ENCODE data around the gene POC5. TPM values are rescaled to one million over a fixed set of nuclear protein-coding genes. Genes with fewer than 3 reads are reported as not detected.

Gene POC5
- total RNA-seq, 1 experiment from 2014 or later: 48.0 TPM

DNA sequence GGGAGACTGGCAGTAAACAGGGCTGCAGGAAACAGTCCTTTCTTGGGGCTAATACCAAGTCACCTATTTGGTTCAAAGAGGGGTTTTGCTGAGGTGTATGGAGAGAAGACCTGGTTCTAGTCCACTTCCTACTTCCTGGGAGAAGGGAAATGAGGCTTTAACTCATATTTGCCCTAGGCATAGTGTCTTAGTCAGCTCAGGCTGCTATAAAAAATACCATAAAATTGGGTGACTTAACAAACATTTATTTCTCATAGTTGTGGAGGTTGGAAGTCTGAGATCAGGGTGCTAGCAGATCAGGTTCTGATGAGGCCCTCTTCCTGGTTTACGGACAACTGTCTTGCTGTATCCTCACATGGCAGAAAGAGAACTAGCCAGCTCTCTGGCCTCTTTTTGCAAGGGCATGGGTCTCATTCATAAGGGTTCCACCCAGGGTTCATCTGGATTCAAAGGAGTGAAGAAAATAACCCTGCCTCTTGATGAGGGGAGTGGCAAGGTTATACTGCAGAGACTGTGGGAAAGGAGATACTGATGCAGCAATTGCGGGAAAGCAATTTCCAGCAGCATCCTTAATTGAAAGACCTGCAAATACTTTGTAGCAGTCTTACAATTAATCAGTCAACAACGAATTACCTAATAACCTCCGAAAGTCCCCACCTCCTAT, 65.5 kb downstream of the POC5 start:
- H3K27me3 ChIP-seq (ENCODE audit: low read length): no peaks in the 10 kb centered on the region
- no peak overlapping the region for H3K27ac ChIP-seq (ENCODE audit: low read length)
- H4K20me1 ChIP-seq (ENCODE audit: insufficient read depth, low read depth, low read length): no peaks in the 10 kb centered on the region
- H3K36me3 ChIP-seq (ENCODE audit: insufficient read depth, low read length): no peaks in the 10 kb centered on the region
- DNase-seq: no peak
- H3K9me3 ChIP-seq (ENCODE audit: low read length): no peaks in the 10 kb centered on the region
- no peaks in the 10 kb centered on the region for H3K79me2 ChIP-seq (ENCODE audit: low read length)
- no peak overlapping the region for H3K4me2 ChIP-seq (ENCODE audit: low read depth, low read length, poor library complexity, severe bottlenecking)
- no peak overlapping the region for H3K9ac ChIP-seq (ENCODE audit: low read length)
- H3K4me1 ChIP-seq (ENCODE audit: low read length): no peaks in the 10 kb centered on the region
- H2AFZ ChIP-seq (ENCODE audit: low read length): no peak overlapping the region
- no peak overlapping the region for H3K4me3 ChIP-seq (ENCODE audit: low read length)
- no peaks in the 10 kb centered on the region for H3K9me2 ChIP-seq (replicated peaks; ENCODE audit: insufficient read depth, low read length)

DNA sequence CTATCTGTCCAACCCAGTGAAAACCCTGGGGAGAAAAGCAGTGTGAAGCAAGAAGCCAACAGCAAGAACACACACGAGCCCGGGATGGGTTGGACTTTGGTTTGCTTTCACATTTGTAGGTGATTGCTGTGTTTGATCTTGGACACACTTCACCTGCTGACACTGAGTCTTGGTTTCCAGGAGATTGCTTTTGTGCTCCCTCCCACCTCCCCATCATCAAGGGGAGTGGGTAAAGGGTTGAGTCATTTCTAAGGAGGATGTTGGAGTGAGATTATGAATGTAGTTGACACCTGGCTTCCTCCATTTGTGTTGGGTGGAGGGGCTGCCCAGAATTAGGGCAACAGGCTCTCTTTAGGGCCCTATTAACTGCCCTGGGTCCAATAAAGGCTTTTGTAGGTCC, 68.5 kb downstream of the POC5 start:
- no peaks in the 10 kb centered on the region for H3K9me3 ChIP-seq (ENCODE audit: low read length)
- no peak overlapping the region for H3K9ac ChIP-seq (ENCODE audit: low read length)
- H3K4me2 ChIP-seq (ENCODE audit: low read depth, low read length, poor library complexity, severe bottlenecking): no peak overlapping the region
- no peak overlapping the region for H3K27ac ChIP-seq (ENCODE audit: low read length)
- H3K27me3 ChIP-seq (ENCODE audit: low read length): no peaks in the 10 kb centered on the region
- H3K79me2 ChIP-seq (ENCODE audit: low read length): no peaks in the 10 kb centered on the region
- H3K4me3 ChIP-seq (ENCODE audit: low read length): no peak overlapping the region
- no peak overlapping the region for H2AFZ ChIP-seq (ENCODE audit: low read length)
- no peaks in the 10 kb centered on the region for H3K36me3 ChIP-seq (ENCODE audit: insufficient read depth, low read length)
- H3K9me2 ChIP-seq (replicated peaks; ENCODE audit: insufficient read depth, low read length): no peaks in the 10 kb centered on the region
- no peaks in the 10 kb centered on the region for H4K20me1 ChIP-seq (ENCODE audit: insufficient read depth, low read depth, low read length)
- H3K4me1 ChIP-seq (ENCODE audit: low read length): no peaks in the 10 kb centered on the region
- DNase-seq: no peak

DNA sequence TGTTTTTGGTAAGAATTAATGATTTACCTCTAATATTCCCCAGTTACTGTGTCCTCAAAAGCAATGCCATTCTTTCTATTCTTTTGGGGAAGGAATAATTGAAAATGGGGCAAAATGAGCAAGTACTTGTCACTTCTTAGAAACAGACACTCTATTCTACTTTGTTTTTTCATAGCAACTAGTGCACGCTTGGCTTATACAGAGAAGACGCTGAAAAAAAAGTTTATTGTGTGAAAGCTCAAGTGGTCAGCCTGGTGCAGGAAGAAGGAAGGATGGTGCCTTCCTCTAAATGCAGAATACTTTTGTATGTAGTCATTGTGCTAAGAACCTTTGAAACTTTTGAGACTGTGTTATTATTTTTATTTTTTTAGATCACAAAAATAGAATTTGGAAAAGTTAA, 76.4 kb downstream of the POC5 start:
- no peak overlapping the region for H3K4me3 ChIP-seq (ENCODE audit: low read length)
- H3K79me2 ChIP-seq (ENCODE audit: low read length): no peaks in the 10 kb centered on the region
- H3K4me2 ChIP-seq (ENCODE audit: low read depth, low read length, poor library complexity, severe bottlenecking): no peak overlapping the region
- H3K36me3 ChIP-seq (ENCODE audit: insufficient read depth, low read length): no peaks in the 10 kb centered on the region
- H3K9me2 ChIP-seq (replicated peaks; ENCODE audit: insufficient read depth, low read length): no peaks in the 10 kb centered on the region
- H3K27me3 ChIP-seq (ENCODE audit: low read length): no peaks in the 10 kb centered on the region
- no peak overlapping the region for H3K9ac ChIP-seq (ENCODE audit: low read length)
- DNase-seq: no peak
- H4K20me1 ChIP-seq (ENCODE audit: insufficient read depth, low read depth, low read length): no peaks in the 10 kb centered on the region
- H3K4me1 ChIP-seq (ENCODE audit: low read length): no peaks in the 10 kb centered on the region
- no peak overlapping the region for H3K27ac ChIP-seq (ENCODE audit: low read length)
- no peak overlapping the region for H2AFZ ChIP-seq (ENCODE audit: low read length)
- H3K9me3 ChIP-seq (ENCODE audit: low read length): no peaks in the 10 kb centered on the region

DNA sequence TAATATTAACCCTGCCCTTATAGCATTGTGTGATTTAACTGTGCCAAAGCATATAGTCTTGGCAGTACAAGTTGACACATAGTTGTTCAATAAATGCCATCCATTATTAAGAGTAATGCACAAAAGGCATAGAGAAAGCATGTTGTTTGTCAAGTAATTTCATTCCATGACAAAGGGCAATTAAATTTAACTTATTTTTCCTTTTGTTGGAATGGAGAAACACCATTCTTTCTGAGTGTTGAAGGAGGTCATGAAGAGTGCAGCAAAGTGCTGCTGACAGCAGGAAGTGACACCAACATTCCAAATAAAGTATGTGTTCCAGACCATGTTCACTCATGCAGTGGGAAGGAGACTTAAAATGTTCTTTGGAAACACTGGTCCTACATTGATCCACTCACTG, 76.8 kb downstream of the POC5 start:
- Histone ChIP-seq H3K27ac (ENCODE audit: low read length) (no peak overlapping the region), H3K4me3 (ENCODE audit: low read length) (no peak overlapping the region), H3K9me2 (replicated peaks; ENCODE audit: insufficient read depth, low read length) (no peaks in the 10 kb centered on the region), H3K9me3 (ENCODE audit: low read length) (no peaks in the 10 kb centered on the region), H3K27me3 (ENCODE audit: low read length) (no peaks in the 10 kb centered on the region), H3K4me2 (ENCODE audit: low read depth, low read length, poor library complexity, severe bottlenecking) (no peak overlapping the region), H3K79me2 (ENCODE audit: low read length) (no peaks in the 10 kb centered on the region), H3K4me1 (ENCODE audit: low read length) (no peaks in the 10 kb centered on the region), H3K36me3 (ENCODE audit: insufficient read depth, low read length) (no peaks in the 10 kb centered on the region), H4K20me1 (ENCODE audit: insufficient read depth, low read depth, low read length) (no peaks in the 10 kb centered on the region), H3K9ac (ENCODE audit: low read length) (no peak overlapping the region), H2AFZ (ENCODE audit: low read length) (no peak overlapping the region)
- DNase-seq: no peak

DNA sequence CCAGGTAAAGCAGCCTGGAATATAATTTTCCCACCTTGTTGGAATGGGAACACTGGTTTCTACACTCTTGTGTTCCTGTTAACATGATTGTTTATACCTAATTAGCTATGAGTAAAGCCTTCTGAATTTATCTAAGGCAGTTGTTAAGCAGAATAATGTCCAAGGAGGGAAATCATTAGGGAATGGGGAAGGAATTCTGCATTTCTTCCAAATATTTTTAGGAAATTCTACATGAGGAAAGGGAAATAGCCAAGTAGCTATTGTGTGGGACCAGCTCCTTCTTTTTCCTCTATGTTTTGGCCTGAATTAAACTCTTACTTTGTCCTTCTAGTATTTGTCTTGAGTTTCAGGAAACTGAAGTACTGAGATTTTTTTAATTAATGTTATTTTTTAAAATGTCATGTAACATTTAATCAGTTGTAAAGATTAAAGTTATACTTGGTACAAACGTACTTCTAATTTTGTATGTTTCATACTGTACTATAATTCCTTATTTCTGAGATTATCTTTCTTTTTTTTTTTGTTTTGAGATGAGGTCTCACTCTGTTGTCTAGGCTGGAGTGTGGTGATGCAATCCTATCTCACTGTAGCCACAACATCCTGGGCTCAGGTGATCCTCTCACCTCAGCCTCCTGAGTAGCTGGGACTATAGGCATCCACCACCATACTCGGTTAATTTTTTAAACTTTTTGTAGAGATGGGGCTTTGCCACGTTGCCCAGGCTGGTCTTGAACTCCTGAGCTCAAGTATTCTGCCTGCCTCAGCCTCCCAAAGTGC, 77.5 kb downstream of the POC5 start:
- Histone ChIP-seq H4K20me1 (ENCODE audit: insufficient read depth, low read depth, low read length) (no peaks in the 10 kb centered on the region), H3K9me3 (ENCODE audit: low read length) (no peaks in the 10 kb centered on the region), H3K9me2 (replicated peaks; ENCODE audit: insufficient read depth, low read length) (no peaks in the 10 kb centered on the region), H3K79me2 (ENCODE audit: low read length) (no peaks in the 10 kb centered on the region), H3K4me3 (ENCODE audit: low read length) (no peak overlapping the region), H3K36me3 (ENCODE audit: insufficient read depth, low read length) (no peaks in the 10 kb centered on the region), H3K27ac (ENCODE audit: low read length) (no peak overlapping the region), H3K27me3 (ENCODE audit: low read length) (no peaks in the 10 kb centered on the region), H3K4me2 (ENCODE audit: low read depth, low read length, poor library complexity, severe bottlenecking) (no peak overlapping the region), H3K9ac (ENCODE audit: low read length) (no peak overlapping the region), H2AFZ (ENCODE audit: low read length) (no peak overlapping the region), H3K4me1 (ENCODE audit: low read length) (no peaks in the 10 kb centered on the region)
- no peak for DNase-seq

DNA sequence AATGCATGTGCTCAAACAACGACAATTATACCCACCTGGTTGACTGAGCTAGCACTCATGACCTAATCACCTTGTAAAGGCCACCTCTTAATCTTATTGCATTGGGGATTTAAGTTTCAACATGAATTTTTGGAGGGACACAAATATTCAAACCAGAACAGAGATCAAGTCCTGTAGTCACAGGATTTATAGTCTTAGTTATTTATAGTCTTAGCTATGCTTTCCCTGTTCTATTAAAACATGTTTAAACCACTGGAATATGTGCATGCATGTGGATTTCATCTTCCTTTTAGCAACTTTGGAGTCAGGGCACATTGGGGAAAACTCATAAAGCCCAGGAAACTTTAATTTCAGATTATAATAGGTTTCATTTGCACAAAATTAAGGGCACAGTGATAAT, 79.3 kb downstream of the POC5 start:
- Histone ChIP-seq H3K4me1 (ENCODE audit: low read length) (no peaks in the 10 kb centered on the region), H3K27ac (ENCODE audit: low read length) (no peak overlapping the region), H2AFZ (ENCODE audit: low read length) (no peak overlapping the region), H3K4me3 (ENCODE audit: low read length) (no peak overlapping the region), H3K79me2 (ENCODE audit: low read length) (no peaks in the 10 kb centered on the region), H3K4me2 (ENCODE audit: low read depth, low read length, poor library complexity, severe bottlenecking) (no peak overlapping the region), H3K9me3 (ENCODE audit: low read length) (no peaks in the 10 kb centered on the region), H3K9me2 (replicated peaks; ENCODE audit: insufficient read depth, low read length) (no peaks in the 10 kb centered on the region), H3K27me3 (ENCODE audit: low read length) (no peaks in the 10 kb centered on the region), H4K20me1 (ENCODE audit: insufficient read depth, low read depth, low read length) (no peaks in the 10 kb centered on the region), H3K36me3 (ENCODE audit: insufficient read depth, low read length) (no peaks in the 10 kb centered on the region), H3K9ac (ENCODE audit: low read length) (no peak overlapping the region)
- DNase-seq: no peak

DNA sequence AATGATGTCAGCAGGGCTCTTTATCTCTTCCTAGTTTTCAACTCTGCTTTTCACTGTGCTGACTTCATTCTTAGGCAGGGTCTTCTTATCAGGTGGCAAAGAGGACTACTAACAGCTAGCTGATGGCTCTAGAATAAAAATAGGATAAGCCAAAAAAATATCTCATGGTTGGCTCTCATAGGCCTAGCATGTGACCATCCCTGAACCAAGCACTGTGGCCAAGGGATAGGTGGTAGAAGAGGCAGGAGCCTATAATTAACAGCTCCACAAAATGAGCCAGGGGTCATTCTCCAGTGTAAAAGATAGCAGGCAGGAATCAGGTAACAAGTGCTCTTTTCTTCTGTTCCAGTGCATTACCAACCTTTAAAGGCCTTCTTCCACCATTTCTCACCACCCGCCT, 84.9 kb downstream of the POC5 start:
- no peaks in the 10 kb centered on the region for H3K36me3 ChIP-seq (ENCODE audit: insufficient read depth, low read length)
- no peaks in the 10 kb centered on the region for H3K9me3 ChIP-seq (ENCODE audit: low read length)
- H3K9me2 ChIP-seq (replicated peaks; ENCODE audit: insufficient read depth, low read length): no peaks in the 10 kb centered on the region; the same call in 1 of the 2 replicates
- no peaks in the 10 kb centered on the region for H3K79me2 ChIP-seq (ENCODE audit: low read length)
- no peaks in the 10 kb centered on the region for H4K20me1 ChIP-seq (ENCODE audit: insufficient read depth, low read depth, low read length)
- no peak overlapping the region for H2AFZ ChIP-seq (ENCODE audit: low read length)
- H3K4me1 ChIP-seq (ENCODE audit: low read length): peaks cover under 1% of the 10 kb centered on the region
- H3K4me2 ChIP-seq (ENCODE audit: low read depth, low read length, poor library complexity, severe bottlenecking): no peak overlapping the region
- no peaks in the 10 kb centered on the region for H3K27me3 ChIP-seq (ENCODE audit: low read length)
- no peak overlapping the region for H3K27ac ChIP-seq (ENCODE audit: low read length)
- no peak for DNase-seq
- H3K4me3 ChIP-seq (ENCODE audit: low read length): no peak overlapping the region
- no peak overlapping the region for H3K9ac ChIP-seq (ENCODE audit: low read length)

DNA sequence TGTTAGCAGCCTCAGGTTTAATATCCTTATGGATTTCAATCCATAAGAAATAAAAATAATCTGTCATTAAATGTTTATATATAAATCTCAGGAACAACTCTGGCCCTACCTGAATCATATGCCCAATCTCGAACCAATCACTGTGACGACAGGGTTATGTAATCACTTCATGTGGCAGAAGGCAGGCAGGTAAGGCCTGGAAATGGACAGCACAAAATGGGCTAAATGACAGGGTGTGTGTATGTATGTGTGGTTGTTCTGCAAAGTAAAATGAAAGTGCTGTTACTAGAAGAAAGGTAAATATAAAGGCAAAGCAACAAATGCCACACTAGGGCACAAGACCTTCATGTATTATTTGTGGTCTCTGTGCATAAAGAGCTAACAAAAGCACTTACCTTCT, 86.4 kb downstream of the POC5 start:
- Histone ChIP-seq H3K9ac (ENCODE audit: low read length) (no peak overlapping the region), H3K27ac (ENCODE audit: low read length) (no peak overlapping the region), H3K36me3 (ENCODE audit: insufficient read depth, low read length) (no peaks in the 10 kb centered on the region), H3K4me2 (ENCODE audit: low read depth, low read length, poor library complexity, severe bottlenecking) (no peak overlapping the region), H3K4me3 (ENCODE audit: low read length) (no peak overlapping the region), H2AFZ (ENCODE audit: low read length) (no peak overlapping the region), H3K4me1 (ENCODE audit: low read length) (peaks cover 5% of the 10 kb centered on the region), H4K20me1 (ENCODE audit: insufficient read depth, low read depth, low read length) (no peaks in the 10 kb centered on the region), H3K27me3 (ENCODE audit: low read length) (no peaks in the 10 kb centered on the region), H3K9me2 (replicated peaks; ENCODE audit: insufficient read depth, low read length) (no peaks in the 10 kb centered on the region; the same call in 1 of the 2 replicates), H3K79me2 (ENCODE audit: low read length) (no peaks in the 10 kb centered on the region), H3K9me3 (ENCODE audit: low read length) (no peaks in the 10 kb centered on the region)
- DNase-seq: no peak

All from Karpas-422 (cell line).